ENCODE data around the gene TMIGD1. TPM values are rescaled to one million over a fixed set of nuclear protein-coding genes. Genes with fewer than 3 reads are reported as not detected.

TMIGD1 gene
- total RNA-seq, 4 donors from 2014 or later = not detected

GRCh38 chr17:30340801-30341356, 7.0 kb upstream of the TMIGD1 start:
- Histone ChIP-seq H3K27me3 (no peaks in the 10 kb centered on the region), H3K36me3 (no peaks in the 10 kb centered on the region), H3K4me3 (no peak overlapping the region), H3K4me1 (peaks cover 18 to 41% (median 35%) of the 10 kb centered on the region in 3 donors), H3K9me3 (no peaks in the 10 kb centered on the region), H3K27ac (peak overlapping the region; percentile 26 to 61 (median 52))
- DNase-seq = no peak
- WGBS, 2 donors = 24 to 49% methylated on average over 5 to 6 of the region's 6 CpGs
- TF ChIP-seq POLR2A (IDR thresholded peaks at IDR 0.05) (no peak), CTCF (IDR thresholded peaks at IDR 0.05) (no peak)
- intact Hi-C loops (cut with DNase I) = loop anchor here (10.0 kb wide), 1 partner anchor 114 kb away; no protein-coding TSS in a partner anchor

GRCh38 chr17:30339086-30339485, 5.2 kb upstream of the TMIGD1 start:
- 71 to 88% methylated on average over 2 of the region's 2 CpGs for WGBS, 2 donors
- Histone ChIP-seq H3K4me3 (no peak overlapping the region), H3K27ac (no peak overlapping the region), H3K36me3 (no peaks in the 10 kb centered on the region), H3K27me3 (no peaks in the 10 kb centered on the region), H3K9me3 (no peaks in the 10 kb centered on the region), H3K4me1 (peaks cover under 1 to 40% (median 23%) of the 10 kb centered on the region in 3 donors)
- intact Hi-C loops (cut with DNase I) = loop anchor here (10.0 kb wide), 1 partner anchor 214 kb away; no protein-coding TSS in a partner anchor
- DNase-seq = no peak
- TF ChIP-seq CTCF (IDR thresholded peaks at IDR 0.05) (no peak), POLR2A (IDR thresholded peaks at IDR 0.05) (no peak)

- TF ChIP-seq CTCF (IDR thresholded peaks at IDR 0.05) (no peak), POLR2A (IDR thresholded peaks at IDR 0.05) (no peak)
- WGBS, 2 donors = 86% methylated on average over 1 of the region's 1 CpG; no CpG with 5 or more reads in 1 of the 2 donors
- no peak for DNase-seq
Measured at GRCh38 chr17:30337393-30337999, 3.6 kb upstream of the TMIGD1 start.

GRCh38 chr17:30336369-30337171, 2.7 kb upstream of the TMIGD1 start:
- no peak for DNase-seq
- Histone ChIP-seq H3K9me3 (no peaks in the 10 kb centered on the region), H3K36me3 (no peaks in the 10 kb centered on the region), H3K4me1 (peaks cover 0 to 49% (median 15%) of the 10 kb centered on the region in 3 donors), H3K27me3 (no peaks in the 10 kb centered on the region), H3K27ac (no peak overlapping the region), H3K4me3 (no peak overlapping the region)
- intact Hi-C loops (cut with DNase I) = loop anchor here (10.0 kb wide), 1 partner anchor 212 kb away; no protein-coding TSS in a partner anchor
- TF ChIP-seq POLR2A (IDR thresholded peaks at IDR 0.05) = no peak
- peak; percentile 37 to 79 (median 62) for TF ChIP-seq CTCF (IDR thresholded peaks at IDR 0.05)
- 40 to 48% methylated on average over 8 of the region's 8 CpGs for WGBS, 2 donors

More at GRCh38 chr17:30337393-30337999, 3.6 kb upstream of the TMIGD1 start:
- intact Hi-C loops (cut with DNase I) = loop anchor here (10.0 kb wide), 1 partner anchor 213 kb away; no protein-coding TSS in a partner anchor
- Histone ChIP-seq H3K4me3 (no peak overlapping the region), H3K36me3 (no peaks in the 10 kb centered on the region), H3K9me3 (no peaks in the 10 kb centered on the region), H3K4me1 (peaks cover 0 to 49% (median 15%) of the 10 kb centered on the region in 3 donors), H3K27me3 (no peaks in the 10 kb centered on the region), H3K27ac (no peak overlapping the region)
